ENCODE results near the gene MC1R. TPM values are rescaled to one million over a fixed set of nuclear protein-coding genes. Genes with fewer than 3 reads are reported as not detected.

Gene MC1R
- total RNA-seq, 1 donor from 2014 or later: 5.5 TPM

GRCh38 chr16:89902980-89903379, 15.7 kb upstream of the MC1R start:
- Mint-ChIP-seq H3K9me3 (no peaks in the 10 kb centered on the region), H3K36me3 (ENCODE audit: low read depth) (peaks cover 41% of the 10 kb centered on the region), H3K27ac (no peak overlapping the region), H3K27me3 (ENCODE audit: insufficient read depth) (no peaks in the 10 kb centered on the region), H3K4me1 (ENCODE audit: low read depth) (no peaks in the 10 kb centered on the region), H3K4me3 (no peak overlapping the region)
- intact Hi-C loops (cut with micrococcal nuclease): no loop called here
- no peak for DNase-seq (ENCODE audit: low spot score)

- H3K4me3 Mint-ChIP-seq: no peak overlapping the region
- H3K27ac Mint-ChIP-seq: no peak overlapping the region
- intact Hi-C loops (cut with micrococcal nuclease): no loop called here
- no peaks in the 10 kb centered on the region for H3K4me1 Mint-ChIP-seq (ENCODE audit: low read depth)
- H3K27me3 Mint-ChIP-seq (ENCODE audit: insufficient read depth): no peaks in the 10 kb centered on the region
- no peaks in the 10 kb centered on the region for H3K9me3 Mint-ChIP-seq
- H3K36me3 Mint-ChIP-seq (ENCODE audit: low read depth): peaks cover 39% of the 10 kb centered on the region
- no peak for DNase-seq (ENCODE audit: low spot score)
These were observed 14.7 kb upstream of the MC1R start for GRCh38 chr16:89903908-89904515.

DNA sequence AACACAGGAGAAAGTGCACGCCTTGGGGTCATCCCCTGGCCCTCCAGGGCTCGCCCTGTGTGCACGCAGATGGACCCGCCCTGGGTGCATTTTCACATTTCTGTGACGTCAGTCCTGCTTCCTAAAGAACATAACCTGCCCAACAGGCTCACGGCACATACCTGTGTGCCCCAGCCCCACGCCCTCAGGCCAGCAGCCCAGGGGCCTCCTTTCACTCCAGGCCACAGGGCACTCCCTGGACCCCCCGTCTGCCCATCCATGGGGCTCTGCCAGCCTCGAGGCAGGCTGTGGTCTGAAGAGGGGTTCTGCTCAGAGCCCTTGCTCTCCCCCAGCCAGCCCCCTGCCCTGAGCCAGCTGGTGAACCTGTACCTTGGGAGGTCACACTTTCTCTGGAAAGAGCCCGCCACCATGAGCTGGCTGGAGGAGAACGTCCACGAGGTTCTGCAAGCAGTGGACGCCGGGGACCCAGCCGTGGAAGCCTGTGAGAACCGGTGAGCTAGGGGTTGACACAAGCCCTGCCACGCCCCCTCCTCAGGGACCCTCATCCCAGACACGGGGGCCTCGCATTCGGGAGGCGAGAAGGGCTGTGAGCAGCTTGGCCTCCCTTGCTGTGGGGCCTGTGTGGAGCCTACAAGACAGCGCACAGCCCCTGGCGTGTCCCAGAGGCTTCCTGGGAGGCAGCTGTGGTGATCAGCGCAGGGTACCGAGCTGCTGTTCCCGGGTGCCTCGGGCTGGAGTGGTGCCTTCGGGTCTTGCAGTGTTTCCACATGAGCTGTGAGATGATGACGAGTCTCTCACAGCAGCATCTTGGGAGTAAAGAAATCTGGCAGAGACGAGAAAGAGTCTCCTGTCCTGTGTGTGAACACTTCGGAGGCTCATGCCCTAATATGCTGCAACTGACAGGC, 13.8 kb upstream of the MC1R start:
- no peaks in the 10 kb centered on the region for H3K27me3 Mint-ChIP-seq (ENCODE audit: insufficient read depth)
- intact Hi-C loops (cut with micrococcal nuclease): no loop called here
- no peak for DNase-seq (ENCODE audit: low spot score)

DNA sequence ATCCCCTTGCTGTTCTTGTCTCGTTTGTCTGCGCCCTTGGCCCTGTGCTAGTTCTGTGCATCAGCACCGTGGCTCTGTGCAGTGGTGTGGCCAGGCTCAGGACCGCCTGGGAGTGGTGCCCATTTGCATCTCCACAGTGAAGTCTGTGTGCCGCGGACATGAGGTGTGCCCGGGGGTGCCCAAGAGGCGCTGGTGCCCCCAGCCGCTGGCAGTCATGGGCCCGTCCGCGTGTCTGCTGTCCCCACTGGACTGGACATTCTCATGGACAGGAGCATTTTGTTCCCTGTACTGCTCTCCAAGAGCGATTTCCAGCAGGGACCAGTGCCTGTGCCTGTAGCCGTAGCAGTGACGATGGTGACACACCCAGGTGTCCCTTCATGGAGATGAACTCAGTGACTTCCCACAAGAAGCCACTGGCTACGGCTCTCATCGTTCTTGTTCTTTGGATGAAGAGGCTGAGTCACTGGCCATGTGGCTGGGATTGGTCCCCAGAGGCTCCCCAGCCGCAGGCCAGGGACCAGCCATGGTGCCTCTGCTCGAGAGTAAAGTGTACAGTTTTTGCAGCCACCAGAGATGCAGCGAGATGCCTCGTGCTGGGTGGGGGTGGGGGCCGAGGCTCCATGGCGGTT, 13.0 kb upstream of the MC1R start:
- no peaks in the 10 kb centered on the region for H3K9me3 Mint-ChIP-seq
- H3K36me3 Mint-ChIP-seq (ENCODE audit: low read depth): peaks cover 34% of the 10 kb centered on the region
- H3K4me1 Mint-ChIP-seq (ENCODE audit: low read depth): no peaks in the 10 kb centered on the region
- no peak overlapping the region for H3K4me3 Mint-ChIP-seq
- H3K27ac Mint-ChIP-seq: no peak overlapping the region
- intact Hi-C loops (cut with micrococcal nuclease): no loop called here
- DNase-seq (ENCODE audit: low spot score): no peak
- no peaks in the 10 kb centered on the region for H3K27me3 Mint-ChIP-seq (ENCODE audit: insufficient read depth)

More for the DNA sequence above, 13.8 kb upstream of the MC1R start:
- Mint-ChIP-seq H3K4me1 (ENCODE audit: low read depth) (no peaks in the 10 kb centered on the region), H3K9me3 (no peaks in the 10 kb centered on the region), H3K4me3 (no peak overlapping the region), H3K36me3 (ENCODE audit: low read depth) (peaks cover 35% of the 10 kb centered on the region), H3K27ac (no peak overlapping the region)

- Mint-ChIP-seq H3K9me3 (no peaks in the 10 kb centered on the region), H3K36me3 (ENCODE audit: low read depth) (peaks cover 35% of the 10 kb centered on the region)
These were observed 12.3 kb upstream of the MC1R start for GRCh38 chr16:89906140-89907025.

GRCh38 chr16:89907055-89907814, 11.4 kb upstream of the MC1R start:
- no peaks in the 10 kb centered on the region for H3K9me3 Mint-ChIP-seq
- no peak overlapping the region for H3K4me3 Mint-ChIP-seq

More at GRCh38 chr16:89906140-89907025, 12.3 kb upstream of the MC1R start:
- Mint-ChIP-seq H3K4me1 (ENCODE audit: low read depth) (no peaks in the 10 kb centered on the region), H3K4me3 (no peak overlapping the region), H3K27ac (no peak overlapping the region), H3K27me3 (ENCODE audit: insufficient read depth) (no peaks in the 10 kb centered on the region)
- intact Hi-C loops (cut with micrococcal nuclease): no loop called here
- DNase-seq (ENCODE audit: low spot score): no peak

GRCh38 chr16:89908236-89908635, 10.4 kb upstream of the MC1R start:
- no peak for DNase-seq (ENCODE audit: low spot score)
- Mint-ChIP-seq H3K9me3 (no peaks in the 10 kb centered on the region), H3K27ac (no peak overlapping the region), H3K4me1 (ENCODE audit: low read depth) (no peaks in the 10 kb centered on the region), H3K27me3 (ENCODE audit: insufficient read depth) (no peaks in the 10 kb centered on the region), H3K4me3 (no peak overlapping the region), H3K36me3 (ENCODE audit: low read depth) (peaks cover 42% of the 10 kb centered on the region)
- intact Hi-C loops (cut with micrococcal nuclease): no loop called here

More at GRCh38 chr16:89907055-89907814, 11.4 kb upstream of the MC1R start:
- Mint-ChIP-seq H3K4me1 (ENCODE audit: low read depth) (no peaks in the 10 kb centered on the region), H3K27ac (no peak overlapping the region), H3K27me3 (ENCODE audit: insufficient read depth) (no peaks in the 10 kb centered on the region), H3K36me3 (ENCODE audit: low read depth) (peaks cover 39% of the 10 kb centered on the region)
- DNase-seq (ENCODE audit: low spot score): no peak
- intact Hi-C loops (cut with micrococcal nuclease): no loop called here

DNA sequence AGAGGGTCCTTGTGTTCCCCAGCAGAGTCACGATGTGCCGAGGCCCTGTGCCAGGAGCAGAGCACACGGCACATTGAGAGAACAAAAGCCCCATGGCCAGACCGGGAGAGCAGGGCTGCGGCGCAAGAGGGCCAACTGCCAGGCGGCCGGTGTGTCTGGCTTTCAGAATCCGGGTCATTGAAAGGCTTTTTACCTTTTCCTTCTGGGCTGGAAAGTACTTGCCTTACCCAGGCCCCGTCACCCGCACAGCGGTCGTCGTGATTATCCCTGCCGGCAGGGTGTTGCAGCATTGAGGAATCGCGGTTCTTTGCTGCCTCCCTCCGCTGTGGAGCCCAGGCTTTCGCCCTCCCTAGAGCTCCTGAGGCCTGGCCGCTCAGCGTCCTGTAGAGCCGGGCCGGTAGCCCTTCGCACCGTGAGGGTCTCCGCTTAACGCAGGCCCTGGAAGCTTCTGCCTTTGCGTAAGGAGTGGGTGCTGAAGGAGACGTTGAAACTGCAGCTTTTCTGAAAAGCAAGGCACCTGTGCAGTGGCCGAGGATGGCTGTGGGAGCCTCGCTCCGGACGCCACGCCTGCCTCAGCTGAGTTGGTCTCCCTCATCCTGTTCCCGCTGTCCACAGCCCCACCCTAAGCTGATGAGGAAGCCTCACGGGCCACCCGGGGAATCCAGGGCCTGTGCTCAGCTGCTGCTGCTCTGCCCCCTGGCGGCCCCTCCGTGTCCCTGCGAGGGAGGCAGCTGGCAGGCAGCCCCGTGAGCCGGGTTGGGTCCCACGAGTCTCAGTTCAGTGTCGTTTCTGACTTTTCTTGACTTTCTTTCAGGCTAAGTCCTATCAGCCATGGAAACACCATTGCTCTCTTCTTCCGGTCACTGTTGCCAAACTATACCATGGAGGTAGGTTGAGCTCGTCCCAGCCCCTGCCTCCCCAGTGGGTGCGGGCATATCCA, 8.6 kb upstream of the MC1R start:
- intact Hi-C loops (cut with micrococcal nuclease): loop anchor here (2.0 kb wide), 2 partner anchors 73 to 203 kb away; no protein-coding TSS in a partner anchor
- H3K27ac Mint-ChIP-seq: no peak overlapping the region
- peak; percentile 52 for DNase-seq (ENCODE audit: low spot score)
- H3K4me1 Mint-ChIP-seq (ENCODE audit: low read depth): no peaks in the 10 kb centered on the region
- peaks cover 51% of the 10 kb centered on the region for H3K36me3 Mint-ChIP-seq (ENCODE audit: low read depth)
- no peaks in the 10 kb centered on the region for H3K27me3 Mint-ChIP-seq (ENCODE audit: insufficient read depth)
- H3K4me3 Mint-ChIP-seq: no peak overlapping the region
- H3K9me3 Mint-ChIP-seq: no peaks in the 10 kb centered on the region

GRCh38 chr16:89910717-89911354, 7.8 kb upstream of the MC1R start:
- Mint-ChIP-seq H3K27ac (no peak overlapping the region), H3K9me3 (no peaks in the 10 kb centered on the region), H3K27me3 (ENCODE audit: insufficient read depth) (no peaks in the 10 kb centered on the region), H3K36me3 (ENCODE audit: low read depth) (peaks cover 44% of the 10 kb centered on the region), H3K4me1 (ENCODE audit: low read depth) (no peaks in the 10 kb centered on the region), H3K4me3 (no peak overlapping the region)
- intact Hi-C loops (cut with micrococcal nuclease): loop anchor here (2.0 kb wide), 2 partner anchors 74 to 204 kb away; no protein-coding TSS in a partner anchor
- no peak for DNase-seq (ENCODE audit: low spot score)

- Mint-ChIP-seq H3K4me1 (ENCODE audit: low read depth) (no peaks in the 10 kb centered on the region), H3K4me3 (no peak overlapping the region), H3K27ac (no peak overlapping the region), H3K27me3 (ENCODE audit: insufficient read depth) (no peaks in the 10 kb centered on the region), H3K36me3 (ENCODE audit: low read depth) (peaks cover 41% of the 10 kb centered on the region), H3K9me3 (no peaks in the 10 kb centered on the region)
- no peak for DNase-seq (ENCODE audit: low spot score)
- intact Hi-C loops (cut with micrococcal nuclease): loop anchor here (2.0 kb wide), 2 partner anchors 75 to 205 kb away; no protein-coding TSS in a partner anchor
These were observed 7.3 kb upstream of the MC1R start for GRCh38 chr16:89911375-89911774.

- Mint-ChIP-seq H3K36me3 (ENCODE audit: low read depth) (peaks cover 33% of the 10 kb centered on the region), H3K27ac (no peak overlapping the region), H3K4me3 (no peak overlapping the region), H3K4me1 (ENCODE audit: low read depth) (no peaks in the 10 kb centered on the region), H3K9me3 (no peaks in the 10 kb centered on the region), H3K27me3 (ENCODE audit: insufficient read depth) (no peaks in the 10 kb centered on the region)
- DNase-seq (ENCODE audit: low spot score): no peak
- intact Hi-C loops (cut with micrococcal nuclease): no loop called here
These were observed 6.5 kb upstream of the MC1R start for GRCh38 chr16:89912143-89912542.
